Measurements from ENCODE around the gene PRRT4. TPM values are rescaled to one million over a fixed set of nuclear protein-coding genes. Genes with fewer than 3 reads are reported as not detected.
A peak's percentile ranks its signal among the peaks of the same experiment; 100 is the strongest.

The PRRT4 gene
- total and polyA plus RNA-seq, 2 of the 13 experiments (the other 11 are each of a cell fraction or from before 2014, with no cell fraction given), result not detected

DNA sequence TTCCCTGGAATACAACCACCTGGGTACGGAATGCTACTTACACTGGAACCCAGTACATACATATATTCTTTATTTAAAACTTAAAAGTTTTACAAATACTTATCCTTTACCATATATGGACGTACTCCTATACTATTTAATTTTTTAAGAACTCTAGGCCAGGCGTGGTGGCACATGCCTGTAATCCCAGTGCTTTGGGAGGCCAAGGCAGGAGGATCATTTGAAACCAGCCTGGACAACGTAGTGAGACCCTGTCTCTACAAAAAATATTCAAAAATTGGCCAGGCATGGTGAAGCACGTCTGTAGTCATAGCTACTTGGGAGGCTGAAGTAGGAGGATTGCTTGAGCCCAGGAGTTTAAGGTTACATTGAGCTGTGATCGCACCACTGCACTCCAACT lies 19.8 kb downstream of the PRRT4 start:
- no peak overlapping the region for H3K27ac ChIP-seq (ENCODE audit: extremely low read length, insufficient read depth, low read length)
- FAIRE-seq (no peak), ATAC-seq (no peak), DNase-seq (ENCODE audit: low spot score) (no peak)
- BruUV-seq (replicated peaks), result no TSS peak
- peak overlapping the region; percentile 25 for H3K9ac ChIP-seq (ENCODE audit: insufficient read depth, low read depth, low read length)
- POLR2A ChIA-PET, result no interaction called here
- H2AFZ ChIP-seq (ENCODE audit: low read length), result no peak overlapping the region
- H3K4me3 ChIP-seq (replicated peaks in 1 of 3; ENCODE audit: insufficient read depth in 1 of 3, low read depth in 2 of 3, low read length in 3 of 3), result peak overlapping the region in 1 of 3 experiments; percentile 76; a peak in 3 of 6 replicates
- H3K9me3 ChIP-seq (ENCODE audit: low read length), result no peaks in the 10 kb centered on the region
- peaks cover 7 to 26% of the 10 kb centered on the region in 2 experiments for H3K36me3 ChIP-seq (replicated peaks in 1 of 2; ENCODE audit: control insufficient read depth in 1 of 2, insufficient read depth in 2 of 2, low read length in 2 of 2)
- in situ Hi-C loops (cut with HindIII; ENCODE audit: extremely low pct_ligation_motif_present, low pct_unique_long_range_greater_than_20kb), result no loop called here
- H3K79me2 ChIP-seq (ENCODE audit: insufficient read depth, low read length), result peaks cover 30% of the 10 kb centered on the region
- intact Hi-C loops (cut with micrococcal nuclease; ENCODE audit: unreplicated experiment), result no loop called here
- H3K4me1 ChIP-seq (ENCODE audit: insufficient read depth, low read length), result peaks cover 19% of the 10 kb centered on the region
- TF ChIP-seq MXD4 (CRISPR knock-in tag; IDR thresholded peaks at IDR 0.05) (no peak), CCAR2 (optimal IDR thresholded peaks at IDR 0.05; ENCODE audit: low read depth, low read length) (no peak), ZNF121 (CRISPR knock-in tag; IDR thresholded peaks at IDR 0.05) (peak; percentile 44; the same call in 1 of the 2 replicates), GPN1 (CRISPR knock-in tag; IDR thresholded peaks at IDR 0.05; ENCODE audit: borderline replicate concordance) (no peak), ZNF30 (CRISPR knock-in tag; IDR thresholded peaks at IDR 0.05) (no peak)
- H3K4me2 ChIP-seq (ENCODE audit: low read depth, low read length), result peak overlapping the region; percentile 80
- H4K20me1 ChIP-seq (ENCODE audit: insufficient read depth, low read length), result peaks cover 2% of the 10 kb centered on the region; the same call in 1 of the 2 replicates
- no peaks in the 10 kb centered on the region for H3K27me3 ChIP-seq (ENCODE audit: control insufficient read depth in 1 of 2, insufficient read depth in 2 of 2, low read length in 2 of 2)
- CTCF ChIA-PET (ENCODE audit: low intra/inter-chr PET ratio, low total read pairs), result no interaction called here
- 87% methylated on average over 6 of the region's 6 CpGs for WGBS (ENCODE audit: low lambda C conversion rate)

DNA sequence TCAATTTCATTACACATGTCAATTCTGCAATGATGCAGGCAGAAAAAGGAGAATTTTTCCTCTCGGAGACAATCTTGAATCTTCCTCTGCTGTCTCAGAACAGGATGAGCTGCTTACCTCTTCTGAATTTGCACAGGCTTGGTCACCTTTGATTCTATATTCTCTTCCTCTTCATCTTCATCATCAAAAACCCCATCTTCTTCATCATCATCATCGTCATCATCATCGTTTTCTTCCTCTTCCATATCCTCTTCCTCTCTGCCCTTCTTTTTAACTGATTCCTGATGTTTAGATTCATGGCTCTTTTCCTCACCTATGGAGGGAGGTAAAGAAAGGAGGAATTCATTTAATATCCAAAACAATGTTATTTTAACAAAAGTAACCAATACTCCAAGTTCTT lies 25.8 kb downstream of the PRRT4 start:
- no peak overlapping the region for H3K27ac ChIP-seq (ENCODE audit: extremely low read length, insufficient read depth, low read length)
- intact Hi-C loops (cut with micrococcal nuclease; ENCODE audit: unreplicated experiment), result no loop called here
- in situ Hi-C loops (cut with HindIII; ENCODE audit: extremely low pct_ligation_motif_present, low pct_unique_long_range_greater_than_20kb), result no loop called here
- no peak for TF ChIP-seq SNAPC5 (CRISPR knock-in tag; IDR thresholded peaks at IDR 0.05; ENCODE audit: borderline replicate concordance)
- 0 out of 2 replicates have a peak, but pooled peaks have one; percentile 8 for TF ChIP-seq CREB1 (IDR thresholded peaks at IDR 0.05)
- TF ChIP-seq CREB1 (CRISPR knock-in tag; IDR thresholded peaks at IDR 0.05), result no peak
- no peak for TF ChIP-seq PLRG1 (conservative IDR thresholded peaks at IDR 0.05)
- H3K36me3 ChIP-seq (replicated peaks in 1 of 2; ENCODE audit: control insufficient read depth in 1 of 2, insufficient read depth in 2 of 2, low read length in 2 of 2), result peaks cover 23 to 79% of the 10 kb centered on the region in 2 experiments
- H3K9me3 ChIP-seq (ENCODE audit: low read length), result no peaks in the 10 kb centered on the region
- DNase-seq (ENCODE audit: low spot score) (no peak), FAIRE-seq (no peak), ATAC-seq (no peak)
- H3K4me2 ChIP-seq (ENCODE audit: low read depth, low read length), result no peak overlapping the region
- 97% methylated on average over 3 of the region's 3 CpGs for WGBS (ENCODE audit: low lambda C conversion rate)
- H4K20me1 ChIP-seq (ENCODE audit: insufficient read depth, low read length), result no peaks in the 10 kb centered on the region
- no peaks in the 10 kb centered on the region for H3K4me1 ChIP-seq (ENCODE audit: insufficient read depth, low read length)
- no TSS peak for BruUV-seq (replicated peaks)
- no peaks in the 10 kb centered on the region for H3K27me3 ChIP-seq (ENCODE audit: control insufficient read depth in 1 of 2, insufficient read depth in 2 of 2, low read length in 2 of 2)
- H3K79me2 ChIP-seq (ENCODE audit: insufficient read depth, low read length), result peaks cover 3% of the 10 kb centered on the region
- POLR2A ChIA-PET, result no interaction called here
- no peak overlapping the region for H3K4me3 ChIP-seq (replicated peaks in 1 of 3; ENCODE audit: insufficient read depth in 1 of 3, low read depth in 2 of 3, low read length in 3 of 3)
- H2AFZ ChIP-seq (ENCODE audit: low read length), result no peak overlapping the region
- CTCF ChIA-PET (ENCODE audit: low intra/inter-chr PET ratio, low total read pairs), result no interaction called here
- H3K9ac ChIP-seq (ENCODE audit: insufficient read depth, low read depth, low read length), result no peak overlapping the region

Data from HepG2 (cell line).